COR-L47 (cell line): Measurements from ENCODE around the gene FAM114A1.
"Not testable (repeated sequence)": the region's sequence is repeated elsewhere in the genome, so short reads cannot be mapped to it uniquely, and the experiment has no call there.

Experiments
- DNase-seq: peaks from one replicate; lab custom pipeline; 2025; lab: John Stamatoyannopoulos, UW

Gene FAM114A1

DNA sequence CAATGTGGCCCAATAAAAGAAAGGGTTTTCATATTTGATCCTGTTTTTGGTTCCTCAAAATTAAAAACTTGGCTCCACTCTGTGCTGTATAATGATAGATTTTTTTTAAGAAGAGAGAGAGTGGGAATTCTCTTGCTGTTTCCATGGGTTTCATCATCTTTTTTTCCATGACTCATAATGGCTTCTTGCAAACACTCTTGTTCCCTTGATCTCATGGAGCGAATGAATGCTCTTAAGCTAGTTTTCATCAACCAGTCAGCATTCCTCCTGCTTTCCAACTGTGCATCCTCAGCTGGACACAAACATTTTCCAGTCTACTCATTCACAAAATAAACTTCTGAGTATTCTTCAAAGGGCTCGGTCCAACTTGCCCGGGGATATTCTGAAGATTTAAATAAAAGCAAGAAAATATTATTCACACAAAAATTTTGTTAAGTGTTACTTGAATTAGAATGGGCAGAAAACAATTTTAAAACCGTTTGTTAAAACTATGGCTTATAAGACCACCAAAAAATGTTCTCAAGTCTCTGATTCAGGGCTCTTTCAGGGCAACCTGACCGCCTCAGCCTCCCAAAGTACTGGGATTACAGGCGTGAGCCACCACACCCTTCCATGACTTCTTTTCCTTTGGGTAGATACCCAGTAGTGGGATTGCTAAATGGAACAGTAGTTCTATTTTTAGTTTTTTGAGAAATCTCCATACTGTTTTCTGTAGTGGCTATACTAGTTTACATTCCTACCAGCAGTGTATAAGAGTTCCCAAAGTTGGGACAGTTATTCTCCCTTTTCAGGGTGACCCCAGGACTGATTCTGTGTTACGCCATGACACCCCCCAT lies 99.9 kb downstream of the FAM114A1 start:
- no peak for DNase-seq

DNA sequence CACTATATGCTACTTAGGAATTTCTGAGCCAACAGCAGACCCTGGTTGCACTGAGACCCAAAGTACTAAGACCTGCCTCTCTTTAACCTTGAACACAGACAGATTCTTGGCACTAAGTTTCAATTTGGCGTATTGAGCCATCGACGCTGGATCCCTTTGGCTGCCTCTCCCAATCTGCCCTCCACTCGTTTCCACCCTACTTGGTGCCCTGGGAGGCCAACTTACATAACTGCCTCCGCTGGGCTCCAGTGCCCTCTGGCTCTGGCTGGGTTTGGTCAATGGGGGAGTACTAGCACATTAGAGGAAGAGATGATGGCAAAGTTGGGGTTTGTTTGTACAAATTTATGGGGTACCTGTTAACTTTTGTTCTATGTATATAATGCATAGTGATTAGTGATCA lies 101.1 kb downstream of the FAM114A1 start:
- DNase-seq = no peak

DNA sequence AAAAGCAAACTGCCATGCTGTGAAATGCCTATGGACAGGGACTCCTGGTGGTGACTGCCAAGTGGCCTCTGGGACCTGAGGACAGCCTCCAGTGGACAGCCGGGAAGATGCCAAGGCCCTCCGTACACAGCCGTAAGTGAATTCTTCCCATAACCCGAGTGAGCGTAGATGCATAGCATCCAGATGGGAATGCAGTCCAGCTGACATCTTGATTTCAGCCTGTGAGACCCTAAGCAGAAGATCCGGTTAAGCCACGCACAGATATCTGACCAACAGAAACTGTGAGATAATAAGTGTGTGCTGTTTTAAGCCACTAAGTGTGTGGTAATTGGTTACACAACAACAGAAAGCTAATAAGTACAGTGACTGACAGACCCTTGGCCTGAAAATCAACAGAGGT lies 108.7 kb downstream of the FAM114A1 start:
- no peak for DNase-seq

DNA sequence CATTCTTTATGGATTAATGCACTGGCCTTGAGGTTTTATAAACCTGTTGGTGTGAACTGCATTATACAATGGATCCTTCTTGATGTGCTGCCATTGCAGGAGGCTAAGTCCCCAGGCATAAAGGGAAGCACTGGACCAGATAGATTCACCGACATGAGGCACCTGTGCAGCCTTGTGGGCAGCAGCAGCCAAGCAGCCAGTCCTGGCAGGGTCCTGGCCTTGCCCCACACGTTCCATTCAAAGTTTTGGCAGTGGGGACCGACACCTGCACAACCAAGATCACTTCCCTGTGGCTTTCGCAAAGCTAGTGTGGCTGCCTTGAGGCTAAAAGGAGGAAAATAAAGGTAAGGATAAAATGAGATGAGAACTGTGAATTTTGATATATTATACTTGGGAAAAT lies 111.5 kb downstream of the FAM114A1 start:
- DNase-seq = no peak

DNA sequence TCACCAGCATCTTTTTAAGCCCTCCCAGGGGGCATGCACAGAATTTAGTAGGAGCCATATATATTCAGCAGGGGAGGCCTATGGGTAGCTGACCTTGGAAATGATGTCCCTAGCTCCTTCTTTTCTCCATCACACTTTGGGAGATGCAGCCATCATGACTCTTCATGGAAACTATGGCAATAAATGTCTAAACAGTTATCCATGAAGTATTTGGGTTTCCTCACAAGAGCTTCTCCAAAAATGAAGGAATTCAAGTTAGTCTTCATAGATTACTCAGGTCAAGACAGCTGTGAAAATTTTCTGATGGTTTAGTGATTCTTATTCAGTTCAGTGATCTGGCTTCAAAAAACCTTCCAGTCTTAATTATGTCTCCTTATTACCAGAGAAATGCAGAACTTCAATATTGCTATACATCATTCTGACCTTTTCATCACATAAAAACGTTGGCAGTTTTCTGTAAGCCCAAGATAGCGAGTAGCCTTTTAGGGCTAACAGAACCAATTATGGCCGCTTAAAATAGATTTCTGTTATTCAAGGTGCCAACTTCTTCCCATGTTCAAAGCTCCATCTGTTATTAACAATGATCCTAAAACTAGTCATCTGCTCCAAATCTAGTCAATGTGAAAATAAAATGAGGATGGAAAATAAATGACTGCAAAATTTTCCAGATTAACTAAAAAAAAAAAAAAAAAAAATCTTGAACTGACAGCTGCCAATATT lies 112.1 kb downstream of the FAM114A1 start:
- DNase-seq = no peak

DNA sequence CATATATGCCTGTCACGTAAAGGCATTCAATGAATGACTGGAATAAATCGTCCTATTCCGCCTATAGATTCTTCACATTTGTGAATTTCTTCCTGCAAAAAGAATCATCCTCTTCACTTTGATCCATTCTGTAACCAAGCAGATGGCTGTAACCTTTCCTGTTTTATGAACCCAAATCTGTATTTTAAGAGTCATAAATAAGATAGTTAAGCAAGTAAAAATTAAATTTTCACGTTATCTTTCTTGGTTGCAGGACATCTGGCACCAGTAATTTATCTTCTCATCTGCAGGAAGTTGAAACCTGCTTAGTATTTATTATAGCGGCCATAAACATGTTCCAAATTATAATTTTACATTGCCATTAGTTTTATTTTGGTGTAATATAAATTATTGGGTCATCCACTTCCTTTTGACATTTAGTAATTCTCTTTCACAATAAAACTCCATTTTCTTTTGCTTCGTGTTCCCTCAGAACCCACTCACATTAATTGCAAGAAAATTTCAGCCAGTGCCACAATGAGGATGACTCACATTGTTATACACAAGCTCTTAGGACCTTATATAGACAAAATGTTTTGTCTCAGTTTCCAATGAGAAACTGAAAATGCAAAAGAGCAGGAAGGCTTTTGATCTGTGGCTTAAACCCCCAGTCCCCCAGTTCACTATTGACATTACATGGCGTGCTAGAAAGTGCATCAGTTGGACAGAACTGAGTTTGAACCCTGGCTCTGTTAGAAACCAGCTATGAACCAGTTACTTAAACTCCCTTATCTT lies 113.5 kb downstream of the FAM114A1 start:
- DNase-seq = no peak

DNA sequence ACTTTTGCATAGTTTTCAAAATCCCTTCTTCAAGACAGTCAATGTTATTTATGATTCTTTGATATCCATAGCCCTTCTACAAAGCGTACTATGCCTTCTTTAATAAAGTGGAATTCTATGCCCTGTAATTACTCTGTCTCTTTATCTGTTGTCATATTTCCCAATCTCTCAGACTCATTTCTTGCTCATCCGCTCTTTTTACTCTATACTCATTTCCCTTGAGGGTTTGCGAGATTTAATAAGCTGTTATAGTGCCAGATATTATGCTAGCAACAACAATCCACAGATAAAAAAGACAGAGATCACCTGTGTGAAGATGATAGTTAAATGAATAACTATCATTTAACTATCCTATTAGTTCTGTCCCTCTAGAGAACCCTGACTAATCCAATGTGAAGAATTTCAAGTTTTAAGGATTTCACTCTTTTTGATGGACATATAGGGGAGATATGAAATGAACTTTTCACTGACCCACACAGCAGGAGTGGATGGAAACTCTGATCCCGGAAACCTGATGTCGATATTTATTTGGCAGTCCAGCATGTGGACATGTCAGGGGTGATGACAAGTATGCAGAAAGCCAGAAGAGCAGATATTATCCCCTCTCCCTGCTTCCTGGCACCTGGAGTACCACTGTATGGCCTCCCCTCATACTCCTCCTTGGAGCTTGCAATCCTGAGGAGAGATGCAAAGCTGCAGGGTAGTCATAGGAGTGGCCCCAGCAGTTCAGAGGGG lies 114.9 kb downstream of the FAM114A1 start:
- DNase-seq = no peak

DNA sequence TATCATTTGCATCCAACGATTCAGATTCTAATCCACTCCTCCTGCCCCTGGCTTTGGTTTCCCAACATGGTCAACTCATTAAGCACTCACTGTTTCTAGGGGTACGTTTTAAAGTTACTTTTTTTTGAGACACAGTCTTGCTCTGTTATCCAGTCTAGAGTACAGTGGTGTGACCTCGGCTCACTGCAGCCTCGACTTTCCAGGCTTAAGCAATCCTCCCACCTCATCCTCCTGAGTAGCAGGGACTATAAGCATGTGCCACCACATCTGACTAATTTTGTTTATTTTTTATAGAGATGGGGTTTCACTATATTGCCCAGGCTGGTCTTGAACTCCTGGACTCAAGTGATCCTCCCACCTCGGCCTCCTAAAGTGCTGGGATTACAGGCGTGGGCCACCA lies 115.7 kb downstream of the FAM114A1 start:
- no peak for DNase-seq

DNA sequence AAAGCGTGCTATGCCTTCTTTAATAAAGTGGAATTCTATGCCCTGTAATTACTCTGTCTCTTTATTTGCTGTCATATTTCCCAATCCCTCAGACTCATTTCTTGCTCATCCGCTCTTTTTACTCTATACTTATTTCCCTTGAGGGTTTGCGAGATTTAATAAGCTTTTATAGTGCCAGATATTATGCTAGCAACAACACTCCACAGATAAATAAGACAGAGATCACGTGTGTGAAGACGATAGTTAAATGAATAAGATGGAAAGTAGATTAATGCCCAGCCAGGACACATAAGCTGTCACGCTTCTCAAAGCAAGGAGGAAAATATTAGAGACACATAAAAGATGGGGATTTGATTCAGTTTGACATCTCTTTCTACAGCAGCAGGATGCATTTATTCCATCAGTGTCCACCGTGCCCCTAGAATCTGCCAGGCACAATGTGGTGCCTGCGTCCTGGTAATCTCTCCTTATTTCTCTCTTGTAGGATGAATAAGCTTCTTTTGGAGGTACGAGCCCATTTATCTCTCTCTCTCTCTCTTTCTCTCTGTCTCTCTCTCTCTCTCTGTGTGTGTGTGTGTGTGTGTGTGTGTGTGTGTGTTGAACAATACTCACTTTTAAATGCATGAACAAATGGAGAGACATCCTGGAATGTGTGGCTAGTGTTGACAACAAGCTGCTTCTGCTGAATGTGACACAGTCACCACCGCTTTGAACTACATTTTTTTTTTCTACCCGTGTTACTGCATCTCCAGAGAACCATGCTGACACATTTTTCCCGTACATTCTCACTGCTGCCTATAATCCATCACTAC lies 116.4 kb downstream of the FAM114A1 start:
- DNase-seq = no peak

DNA sequence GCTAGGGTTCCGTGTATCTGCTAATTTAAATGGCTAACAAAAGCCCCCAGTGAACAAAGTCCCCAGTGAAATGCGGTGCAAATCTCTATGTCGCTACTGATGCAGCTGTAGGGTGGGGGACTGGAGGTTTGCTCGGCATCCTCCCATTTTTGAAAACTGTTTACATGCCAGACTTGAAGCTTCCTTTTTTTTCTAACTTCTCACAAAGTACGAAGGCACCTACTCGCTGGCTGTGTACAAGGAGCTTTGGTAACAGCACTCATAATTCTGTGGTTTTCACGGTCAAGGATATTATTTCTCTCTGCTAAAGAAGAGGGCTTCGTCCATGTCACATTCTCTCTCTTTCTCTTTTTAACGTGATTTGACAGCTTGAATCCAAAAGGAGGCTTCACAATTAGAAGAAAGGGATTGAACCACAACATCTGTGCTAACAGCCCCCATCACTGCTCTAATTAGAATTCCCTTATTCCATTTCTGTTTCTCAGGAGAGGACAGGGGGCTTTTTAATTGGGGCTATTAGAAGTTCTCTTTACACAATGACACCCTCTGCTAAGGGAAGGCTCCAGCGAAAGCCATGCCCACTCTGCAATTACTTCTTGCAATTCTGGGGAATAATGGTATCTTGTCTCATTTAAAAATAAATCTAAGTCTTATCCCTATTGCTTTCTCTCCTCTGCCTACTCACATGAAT lies 117.9 kb downstream of the FAM114A1 start:
- DNase-seq = no peak

DNA sequence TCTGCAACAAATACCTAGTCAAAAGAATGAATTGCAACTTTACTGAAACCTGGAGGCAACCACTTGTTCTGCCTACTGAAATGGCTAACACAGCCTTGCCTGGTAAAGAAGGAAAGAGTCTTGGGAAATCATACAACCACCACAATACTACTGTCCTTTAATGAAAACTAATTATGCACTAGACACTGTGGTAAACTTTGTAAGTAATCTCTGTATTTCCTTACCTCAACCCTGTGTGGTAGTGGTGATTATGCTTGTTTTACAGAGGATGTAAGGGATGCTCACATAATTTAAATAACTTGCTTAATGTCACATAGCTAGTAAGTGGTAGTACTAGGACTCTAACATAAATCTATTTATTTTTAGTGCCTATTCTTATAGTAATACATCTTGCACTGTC lies 119.9 kb downstream of the FAM114A1 start:
- no peak for DNase-seq

DNA sequence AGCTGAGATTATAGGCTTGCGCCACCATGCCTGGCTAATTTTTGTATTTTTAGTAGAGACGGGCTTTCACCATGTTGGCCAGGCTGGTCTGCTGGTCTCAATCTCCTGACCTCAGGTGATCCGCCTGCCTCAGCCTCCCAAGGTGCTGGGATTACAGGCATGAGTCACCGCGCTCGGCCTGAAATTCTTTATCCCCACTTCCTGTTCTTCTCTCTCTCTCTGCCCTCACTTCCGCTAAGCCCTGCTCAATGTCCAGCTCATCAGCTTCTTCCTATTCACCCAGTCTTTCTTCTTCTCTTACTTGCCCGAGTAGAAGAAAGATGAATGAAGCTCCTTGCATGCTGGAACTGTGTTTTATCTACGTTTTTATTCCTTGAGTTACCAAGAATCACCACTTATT lies 120.7 kb downstream of the FAM114A1 start:
- DNase-seq = not testable (repeated sequence)

DNA sequence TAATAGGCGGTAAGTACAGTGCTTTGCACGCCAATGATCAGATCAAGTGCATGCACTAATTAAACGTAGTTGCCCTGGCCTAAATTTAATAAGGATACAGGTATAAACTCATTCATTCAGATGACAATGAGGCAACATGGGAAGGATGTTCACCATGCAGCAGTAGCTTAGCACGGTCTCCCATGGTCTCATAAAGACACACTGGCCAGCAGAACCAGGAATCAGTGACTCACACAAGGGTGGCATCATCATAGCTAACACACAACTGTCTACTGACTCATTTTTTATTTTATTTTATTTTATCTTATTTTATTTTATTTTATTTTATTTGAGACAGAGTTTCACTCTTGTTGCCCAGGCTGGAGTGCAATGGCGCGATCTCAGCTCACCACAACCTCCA lies 121.9 kb downstream of the FAM114A1 start:
- DNase-seq = no peak

DNA sequence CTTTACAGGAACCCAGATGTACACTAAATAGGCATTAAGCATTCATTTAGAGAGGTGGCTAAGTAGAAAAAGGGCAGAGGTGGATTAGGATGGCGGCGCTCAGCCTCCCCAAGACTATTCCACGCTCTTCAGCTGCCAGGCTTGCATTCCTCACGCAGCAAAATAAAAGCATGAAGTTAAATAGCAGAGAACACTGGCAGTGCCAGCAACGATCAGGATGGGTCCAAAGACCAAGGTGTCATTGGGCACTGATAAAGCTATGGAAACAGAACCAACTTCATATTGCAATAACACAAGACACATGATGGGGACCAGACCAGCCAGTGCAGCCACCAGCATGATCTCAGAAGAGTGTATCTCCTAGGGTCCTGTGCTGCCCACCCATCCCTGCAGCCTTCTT lies 122.6 kb downstream of the FAM114A1 start:
- DNase-seq = no peak

DNA sequence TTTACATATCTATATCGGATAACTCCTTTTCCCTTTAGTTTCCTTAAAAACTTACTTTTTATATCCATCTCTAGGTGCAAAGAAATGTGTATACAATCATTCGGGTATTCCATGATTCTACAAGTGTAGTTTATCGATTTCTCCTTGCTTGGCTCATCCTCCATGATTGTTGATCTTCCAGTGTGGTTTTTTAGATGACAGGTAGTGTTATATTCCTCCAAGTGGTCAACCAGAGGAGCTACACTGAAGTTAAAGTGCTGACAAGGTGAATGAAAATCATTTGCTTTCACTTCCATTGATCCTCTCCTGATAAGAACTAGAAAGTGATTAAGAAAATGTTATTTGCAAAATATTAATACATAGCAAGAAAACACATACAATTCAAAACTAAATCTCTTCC lies 126.1 kb downstream of the FAM114A1 start:
- no peak for DNase-seq

DNA sequence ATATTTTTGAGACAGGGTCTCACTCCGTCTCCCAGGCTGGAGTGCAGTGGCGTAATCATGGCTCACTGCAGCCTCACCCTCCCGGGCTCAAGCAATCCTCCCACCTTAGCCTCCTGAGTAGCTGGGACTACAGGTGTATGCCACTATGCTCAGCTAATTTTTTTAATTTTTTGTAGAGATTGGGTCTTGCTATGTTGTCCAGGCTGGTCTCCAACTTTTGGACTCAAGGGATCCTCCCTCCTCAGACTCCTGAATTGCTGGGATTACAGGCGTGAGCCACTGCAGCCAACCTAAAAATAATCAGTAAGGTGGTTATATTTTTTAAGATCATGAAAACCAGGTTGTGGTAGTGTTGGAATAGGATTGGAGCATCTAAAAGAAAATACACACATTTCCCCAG lies 126.5 kb downstream of the FAM114A1 start:
- DNase-seq = no peak
